MCF 10A (cell line): ENCODE results near the gene STK38. TPM values are rescaled to one million over a fixed set of nuclear protein-coding genes. Genes with fewer than 3 reads are reported as not detected.

ENCODE experiments used
- BruUV-seq: library from RNA; stranded (reverse); fragments of 400-500 nt; replicated peaks from 2 replicates; lab custom pipeline; 2021; lab: Mats Ljungman, UMichigan
- CTCF ChIA-PET: fragments of 300-600 bp; sonication (Branson Sonifier 250); formaldehyde crosslinking; extraction: SDS; loops from one replicate; lab custom pipeline; 2021; ENCODE audit warnings: antibody characterized with exemption, inconsistent platforms; lab: Yijun Ruan, JAX
- POLR2A ChIA-PET: fragments of 300-600, 350-650 bp; sonication (Branson Sonifier 250); formaldehyde crosslinking; extraction: SDS; loops from one replicate; lab custom pipeline; 2020; ENCODE audit warnings: antibody characterized with exemption, inconsistent platforms; lab: Yijun Ruan, JAX
- DNase-seq: peaks from one replicate; pipeline ENCODE4 v3.0.0-alpha.2; 2018; ENCODE audit not compliant: unreplicated experiment
- H3K27ac Mint-ChIP-seq: one replicate; pipeline ENCODE4 v1.8.0; 2022; ENCODE audit warnings: mild to moderate bottlenecking, low read depth, mixed read lengths; ENCODE audit not compliant: unreplicated experiment
- H3K27me3 Mint-ChIP-seq: one replicate; pipeline ENCODE4 v1.8.0; 2022; ENCODE audit warnings: mixed read lengths; ENCODE audit not compliant: insufficient read depth, unreplicated experiment
- H3K36me3 Mint-ChIP-seq: one replicate; pipeline ENCODE4 v1.8.0; 2022; ENCODE audit warnings: mild to moderate bottlenecking, moderate library complexity, mixed read lengths; ENCODE audit not compliant: insufficient read depth, unreplicated experiment
- H3K4me1 Mint-ChIP-seq: one replicate; pipeline ENCODE4 v1.8.0; 2022; ENCODE audit warnings: mixed read lengths; ENCODE audit not compliant: insufficient read depth, unreplicated experiment
- H3K4me3 Mint-ChIP-seq: one replicate; pipeline ENCODE4 v1.8.0; 2022; ENCODE audit warnings: mild to moderate bottlenecking, moderate library complexity, mixed read lengths; ENCODE audit not compliant: unreplicated experiment
- H3K9me3 Mint-ChIP-seq: one replicate; pipeline ENCODE4 v1.8.0; 2022; ENCODE audit warnings: mixed read lengths; ENCODE audit not compliant: unreplicated experiment
- CTCF ChIP-seq: fragments of 200-600 bp; IDR thresholded peaks from one replicate; pipeline ENCODE4 v1.8.0; 2022; ENCODE audit warnings: antibody characterized with exemption, mild to moderate bottlenecking; ENCODE audit not compliant: unreplicated experiment
- intact Hi-C: fragments of 100-400 bp; cut with micrococcal nuclease; formaldehyde crosslinking; loops from 2 replicates; pipeline ENCODE4 v1.14.1; 2022
- total RNA-seq: library from RNA; stranded (reverse); gene quantifications from 2 replicates; pipeline ENCODE4 v1.2.3, GENCODE V29; 2022

The STK38 gene
- total RNA-seq, 1 experiment from 2014 or later: 16.8 TPM

- Mint-ChIP-seq H3K4me3 (no peak overlapping the region), H3K4me1 (peaks cover 6% of the 10 kb centered on the region), H3K36me3 (peaks cover 48% of the 10 kb centered on the region), H3K27ac (peak overlapping the region; percentile 75), H3K27me3 (no peaks in the 10 kb centered on the region), H3K9me3 (no peaks in the 10 kb centered on the region)
- ChIA-PET POLR2A (no interaction called here), CTCF (no interaction called here)
- BruUV-seq: no TSS peak
- DNase-seq: no peak
- TF ChIP-seq CTCF: no peak
- intact Hi-C loops: no loop called here
Observed at GRCh38 chr6:36523451-36523850, 23.8 kb downstream of the STK38 start.

- no peaks in the 10 kb centered on the region for H3K4me1 Mint-ChIP-seq
- no peak overlapping the region for H3K4me3 Mint-ChIP-seq
- no peak for TF ChIP-seq CTCF
- H3K27ac Mint-ChIP-seq: no peak overlapping the region
- DNase-seq: no peak
- no TSS peak for BruUV-seq
- H3K36me3 Mint-ChIP-seq: peaks cover 32% of the 10 kb centered on the region
- intact Hi-C loops: no loop called here
- ChIA-PET POLR2A (interaction anchor here (0.9 kb wide), 1 partner anchor 24 kb away, joined by 3 read pairs; no protein-coding TSS in a partner anchor), CTCF (interaction anchor here (0.7 to 0.8 kb wide), 2 partner anchors 179 to 302 kb away, joined by 3 read pairs; no protein-coding TSS in a partner anchor)
- no peaks in the 10 kb centered on the region for H3K9me3 Mint-ChIP-seq
- H3K27me3 Mint-ChIP-seq: no peaks in the 10 kb centered on the region
Observed at GRCh38 chr6:36519352-36519751, 27.9 kb downstream of the STK38 start.

GRCh38 chr6:36517408-36517807 is 29.9 kb downstream of the STK38 start:
- no peak for TF ChIP-seq CTCF
- Mint-ChIP-seq H3K9me3 (no peaks in the 10 kb centered on the region), H3K27ac (no peak overlapping the region), H3K4me3 (no peak overlapping the region), H3K36me3 (peaks cover 26% of the 10 kb centered on the region), H3K27me3 (no peaks in the 10 kb centered on the region), H3K4me1 (no peaks in the 10 kb centered on the region)
- intact Hi-C loops: no loop called here
- BruUV-seq: no TSS peak
- CTCF ChIA-PET: interaction anchor here (0.7 kb wide), 1 partner anchor 339 kb away, joined by 4 read pairs; no protein-coding TSS in a partner anchor
- POLR2A ChIA-PET: interaction anchor here (1.6 kb wide), 1 partner anchor 29 kb away, joined by 4 read pairs; no protein-coding TSS in a partner anchor
- DNase-seq: no peak

GRCh38 chr6:36516988-36517387 is 30.3 kb downstream of the STK38 start:
- Mint-ChIP-seq H3K4me1 (no peaks in the 10 kb centered on the region), H3K9me3 (no peaks in the 10 kb centered on the region)

More at GRCh38 chr6:36516988-36517387, 30.3 kb downstream of the STK38 start:
- Mint-ChIP-seq H3K27me3 (no peaks in the 10 kb centered on the region), H3K36me3 (peaks cover 26% of the 10 kb centered on the region), H3K4me3 (no peak overlapping the region), H3K27ac (no peak overlapping the region)
- ChIA-PET CTCF (interaction anchor here (0.7 kb wide), 1 partner anchor 339 kb away, joined by 4 read pairs; no protein-coding TSS in a partner anchor), POLR2A (interaction anchor here (1.6 kb wide), 1 partner anchor 29 kb away, joined by 4 read pairs; no protein-coding TSS in a partner anchor)
- BruUV-seq: no TSS peak
- no peak for DNase-seq
- intact Hi-C loops: no loop called here
- no peak for TF ChIP-seq CTCF
